ENCODE measurements around the gene ATF6B.
"Not testable (repeated sequence)": the region's sequence is repeated elsewhere in the genome, so short reads cannot be mapped to it uniquely, and the experiment has no call there.

Gene ATF6B

DNA sequence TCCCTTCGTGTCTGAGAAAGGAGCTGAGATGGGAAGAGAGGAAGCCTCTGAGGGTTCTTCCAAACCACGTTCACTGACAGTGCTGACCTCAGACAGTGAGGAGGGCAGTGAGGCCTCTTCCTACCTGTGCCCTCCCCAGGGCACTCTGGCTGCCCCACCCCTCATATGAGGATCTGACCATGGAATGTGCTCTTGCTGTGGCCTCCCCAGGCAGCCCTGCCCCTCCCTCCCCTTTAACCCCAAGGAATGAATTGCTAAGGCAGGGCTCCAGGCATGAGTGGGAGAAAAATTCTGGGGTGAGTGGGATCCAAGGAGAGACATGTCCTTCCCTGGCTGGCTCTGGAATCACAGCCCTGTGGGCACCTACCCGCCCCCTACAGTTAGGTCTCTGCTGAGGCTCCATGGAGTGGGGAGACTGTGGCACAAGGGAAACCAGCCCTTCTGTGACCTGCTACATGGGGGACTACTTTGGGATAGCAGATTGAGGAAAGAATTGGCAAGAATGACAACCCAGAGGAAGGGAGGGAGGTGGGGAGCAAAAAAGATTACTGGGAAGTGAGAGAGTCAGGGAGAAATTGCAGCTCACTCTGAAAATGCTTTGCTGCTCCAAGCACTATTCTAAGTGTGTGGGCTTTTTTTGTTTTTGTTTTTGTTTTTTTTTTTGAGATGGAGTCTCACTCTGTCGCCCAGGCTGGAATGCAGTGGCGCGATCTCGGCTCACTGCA lies 48.3 kb downstream of the ATF6B start:
- DNase-seq, result no peak

DNA sequence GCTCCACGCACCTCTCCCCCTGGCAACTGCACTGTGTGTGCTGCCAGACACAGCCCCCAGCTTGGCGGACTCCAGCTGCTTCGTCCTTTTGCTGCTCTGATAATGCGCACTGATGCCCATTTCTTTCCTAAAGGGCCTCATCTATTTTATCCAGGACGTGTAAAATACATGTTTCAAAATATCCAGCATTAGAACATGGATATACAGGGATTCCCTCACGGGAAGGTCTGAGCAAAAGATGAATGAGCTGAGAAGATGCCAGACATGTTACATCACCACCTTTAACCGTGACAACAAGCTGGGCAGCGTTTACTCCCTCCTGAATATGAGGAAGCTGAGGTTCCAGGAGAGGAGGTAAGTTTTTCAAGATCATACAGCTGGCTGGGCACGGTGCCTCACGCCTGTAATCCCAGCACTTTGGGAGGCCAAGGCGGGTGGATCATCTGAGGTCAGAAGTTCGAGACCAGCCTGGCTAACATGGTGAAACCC lies 51.7 kb downstream of the ATF6B start:
- DNase-seq, result peak; percentile 12

DNA sequence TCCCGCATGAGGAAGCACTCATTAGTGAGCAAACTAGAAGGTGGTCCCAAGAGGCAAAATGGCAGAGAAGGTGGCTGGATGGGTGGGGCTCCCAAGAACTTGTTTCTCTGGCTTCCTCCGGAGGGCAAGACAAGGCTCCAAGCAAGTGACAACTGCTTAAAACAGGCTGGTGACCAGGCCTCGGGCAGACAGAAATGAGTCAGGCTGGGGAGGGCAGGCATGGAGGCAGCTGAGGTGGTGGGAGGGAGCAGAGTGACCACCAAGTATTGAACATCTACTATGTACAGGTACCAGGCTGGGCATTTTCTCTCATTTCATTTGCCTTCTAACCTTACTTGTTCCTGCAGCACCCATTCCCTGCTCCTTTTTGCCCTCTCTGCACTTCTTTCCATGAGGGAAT lies 52.3 kb downstream of the ATF6B start:
- no peak for DNase-seq

DNA sequence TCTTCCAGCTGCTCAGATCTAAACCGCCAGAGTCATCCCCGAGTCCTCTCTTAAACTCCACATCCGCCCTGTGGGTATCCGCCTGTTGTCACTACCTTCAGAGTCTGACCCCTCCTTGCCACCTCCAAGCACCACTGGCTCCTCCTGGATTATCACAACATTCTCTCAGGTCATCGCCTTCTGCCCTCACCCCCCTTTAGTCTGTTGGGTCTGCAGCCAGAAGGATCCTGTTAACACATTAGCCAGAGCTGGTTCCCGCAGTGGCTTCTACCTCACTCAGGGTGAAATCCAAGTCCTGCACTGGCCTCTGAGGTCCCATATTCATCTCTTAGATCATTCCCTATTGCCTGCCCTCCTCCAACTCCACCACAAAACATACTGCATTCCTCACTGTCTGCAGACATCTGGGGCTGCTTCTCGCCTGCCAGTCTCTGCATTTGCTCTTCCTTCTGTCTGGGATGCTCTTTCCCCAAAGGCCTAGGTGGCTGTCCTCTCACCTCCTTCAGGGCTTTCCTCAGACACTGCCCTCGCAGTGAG lies 53.0 kb downstream of the ATF6B start:
- no peak for DNase-seq

- no peak for DNase-seq
Observed at GRCh38 chr6:32073613-32074012, 54.4 kb downstream of the ATF6B start.

GRCh38 chr6:32073101-32073500 lies 54.9 kb downstream of the ATF6B start:
- DNase-seq, result no peak

DNA sequence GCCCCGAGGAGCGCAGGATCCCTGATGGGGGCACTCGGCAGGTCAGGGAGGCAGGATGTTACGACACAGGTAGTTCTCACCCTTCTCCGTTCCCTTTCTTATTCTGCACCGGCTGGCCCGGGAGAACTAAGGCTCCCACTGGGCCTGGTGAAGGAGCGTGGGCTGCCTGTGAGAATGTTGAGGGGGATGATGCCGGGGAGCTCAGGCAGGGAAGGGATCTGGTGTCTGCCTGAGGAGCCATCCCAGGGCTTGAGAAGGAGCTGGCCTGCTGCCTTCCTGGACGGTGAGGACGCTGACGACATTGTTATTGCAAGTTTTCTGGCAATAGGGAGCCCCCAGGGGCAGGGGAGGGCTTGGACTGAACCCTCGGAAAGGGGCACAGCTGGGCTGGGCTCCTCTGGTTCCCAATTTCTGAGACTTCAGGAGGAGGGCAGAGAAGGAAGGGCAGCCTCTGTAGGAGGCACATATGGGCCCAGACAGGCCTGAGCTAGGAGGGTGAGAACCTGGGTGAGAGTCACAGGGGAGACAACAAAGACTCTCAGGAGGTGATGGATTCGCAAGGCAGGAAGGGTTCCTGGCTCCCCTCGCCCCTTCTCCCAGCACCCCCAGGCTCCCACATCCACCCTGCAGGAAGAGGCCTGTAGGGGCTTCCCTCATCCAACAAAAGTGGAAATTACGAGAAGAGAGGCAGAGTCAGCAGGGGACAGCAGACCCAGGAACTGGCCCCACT lies 57.1 kb downstream of the ATF6B start:
- DNase-seq, result no peak

GRCh38 chr6:32069878-32070515 lies 58.0 kb downstream of the ATF6B start:
- no peak for DNase-seq

DNA sequence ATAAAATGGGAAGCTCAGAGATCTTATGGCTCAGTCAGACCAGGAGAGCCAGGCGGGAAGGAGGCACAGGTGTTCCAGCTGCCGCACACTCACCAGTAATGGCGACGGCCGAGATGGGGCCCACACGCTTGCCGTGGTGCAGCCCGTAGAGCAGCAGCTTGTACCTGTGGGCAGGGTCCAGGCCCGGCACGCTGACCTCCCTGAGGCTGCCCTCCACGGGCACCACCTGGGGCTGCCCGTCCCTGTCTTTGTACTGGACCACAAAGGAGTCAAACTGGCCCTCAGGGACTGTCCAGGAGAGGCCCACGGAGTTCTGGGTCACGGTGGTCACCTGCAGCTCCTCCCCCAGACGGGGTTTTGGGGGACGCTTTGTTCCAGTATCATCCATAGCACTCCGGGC lies 58.6 kb downstream of the ATF6B start:
- no peak for DNase-seq

DNA sequence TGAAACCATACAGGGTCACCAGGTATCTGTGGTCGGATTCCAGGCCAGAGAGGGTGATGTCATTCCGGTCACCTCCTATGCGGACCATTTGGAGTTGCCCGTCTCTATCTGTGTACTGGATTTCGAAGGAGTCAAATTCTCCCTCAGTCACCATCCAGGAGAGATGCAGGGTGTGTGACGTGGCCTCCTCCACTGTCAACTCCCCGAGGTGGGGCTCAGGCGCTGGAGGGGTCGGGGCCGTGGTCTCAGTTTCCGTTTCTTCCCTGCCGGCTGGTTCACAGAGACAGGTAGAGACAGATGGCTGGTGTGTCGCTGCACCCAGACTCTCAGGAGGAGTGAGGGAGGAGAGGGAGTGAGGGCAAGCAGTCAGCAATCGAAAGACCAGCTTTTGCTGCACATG lies 59.2 kb downstream of the ATF6B start:
- DNase-seq, result no peak

- not testable (repeated sequence) for DNase-seq
Observed at GRCh38 chr6:32068315-32068714, 59.7 kb downstream of the ATF6B start.

GRCh38 chr6:32067521-32067920 lies 60.5 kb downstream of the ATF6B start:
- DNase-seq, result not testable (repeated sequence)

Measured in amniotic stem cell (primary cell).